Activated T-cell treated with anti-CD3 and anti-CD28 coated beads for 4 hours (primary cell): Measurements from ENCODE around the gene PCSK5.

Experiments used
- DNase-seq: peaks from one replicate; pipeline ENCODE4 v3.0.0-alpha.2; 2020

The PCSK5 gene

GRCh38 chr9:76213751-76214150, 323.3 kb downstream of the PCSK5 start:
- no peak for DNase-seq

- DNase-seq: no peak
These were observed 324.6 kb downstream of the PCSK5 start for GRCh38 chr9:76215066-76215465.

- DNase-seq: no peak
These were observed 325.7 kb downstream of the PCSK5 start for GRCh38 chr9:76216161-76216649.

GRCh38 chr9:76218117-76218885, 327.8 kb downstream of the PCSK5 start:
- DNase-seq: no peak

- no peak for DNase-seq
These were observed 328.5 kb downstream of the PCSK5 start for GRCh38 chr9:76218886-76219445.

- DNase-seq: no peak
These were observed 329.2 kb downstream of the PCSK5 start for GRCh38 chr9:76219560-76220151.

- no peak for DNase-seq
These were observed 330.9 kb downstream of the PCSK5 start for GRCh38 chr9:76221423-76221822.

GRCh38 chr9:76223749-76224340, 333.4 kb downstream of the PCSK5 start:
- DNase-seq: no peak

- DNase-seq: no peak
These were observed 336.7 kb downstream of the PCSK5 start for GRCh38 chr9:76227156-76227555.

- DNase-seq: no peak
These were observed 340.5 kb downstream of the PCSK5 start for GRCh38 chr9:76231001-76231400.

- DNase-seq: no peak
These were observed 342.5 kb downstream of the PCSK5 start for GRCh38 chr9:76232861-76233489.

- no peak for DNase-seq
These were observed 350.1 kb downstream of the PCSK5 start for GRCh38 chr9:76240578-76240977.

- DNase-seq: no peak
These were observed 355.0 kb downstream of the PCSK5 start for GRCh38 chr9:76245518-76245917.

- no peak for DNase-seq
These were observed 356.2 kb downstream of the PCSK5 start for GRCh38 chr9:76246680-76247079.

- no peak for DNase-seq
These were observed 357.0 kb downstream of the PCSK5 start for GRCh38 chr9:76247426-76247825.

- DNase-seq: no peak
These were observed 358.8 kb downstream of the PCSK5 start for GRCh38 chr9:76249309-76249708.

GRCh38 chr9:76255781-76256455, 365.4 kb downstream of the PCSK5 start:
- no peak for DNase-seq

- no peak for DNase-seq
These were observed 366.8 kb downstream of the PCSK5 start for GRCh38 chr9:76257311-76257710.

GRCh38 chr9:76266649-76267283, 376.3 kb downstream of the PCSK5 start:
- no peak for DNase-seq

GRCh38 chr9:76267284-76267652, 376.8 kb downstream of the PCSK5 start:
- DNase-seq: no peak

- no peak for DNase-seq
These were observed 379.3 kb downstream of the PCSK5 start for GRCh38 chr9:76269789-76270188.

GRCh38 chr9:76271755-76272154, 381.3 kb downstream of the PCSK5 start:
- no peak for DNase-seq
